H1 (cell line): Measurements from ENCODE around the gene PRRG1. TPM values are rescaled to one million over a fixed set of nuclear protein-coding genes. Genes with fewer than 3 reads are reported as not detected.

Experiments used
- ASH2L ChIP-seq: fragments of 200-600, 300-600 bp; sonication (generic); IDR thresholded peaks from one replicate; pipeline ENCODE4 v1.7.1; 2017; ENCODE audit warnings: low read length
- GABPA ChIP-seq: IDR thresholded peaks from 2 replicates; pipeline ENCODE4 v1.6.1; 2011; ENCODE audit warnings: mild to moderate bottlenecking, low read length, moderate library complexity, borderline replicate concordance; ENCODE audit not compliant: insufficient read depth
- POLR2A ChIP-seq, 2 experiments: IDR thresholded peaks; 1 replicate in 1 of 2; 2 replicates in 1 of 2; pipeline ENCODE4 v1.6.1; 2011; ENCODE audit warnings: low read depth in 2 of 2, low read length in 2 of 2, mild to moderate bottlenecking in 2 of 2; ENCODE audit errors: control extremely low read depth in 1 of 2
- SAP30 ChIP-seq: fragments of 300-600 bp; sonication (generic); IDR thresholded peaks from 2 replicates; pipeline ENCODE4 v1.7.1; 2012; ENCODE audit warnings: low read length, moderate library complexity, mild to moderate bottlenecking, inconsistent platforms; ENCODE audit not compliant: insufficient read depth, insufficient replicate concordance
- SIX5 ChIP-seq: IDR thresholded peaks from 2 replicates; pipeline ENCODE4 v1.6.1; 2011; ENCODE audit warnings: mild to moderate bottlenecking, low read depth, low read length
- SRF ChIP-seq: IDR thresholded peaks from 2 replicates; pipeline ENCODE4 v1.6.1; 2011; ENCODE audit warnings: mild to moderate bottlenecking, low read depth, low read length, moderate library complexity
- TAF1 ChIP-seq: IDR thresholded peaks from 2 replicates; pipeline ENCODE4 v1.6.1; 2011; ENCODE audit warnings: mild to moderate bottlenecking, low read depth, low read length
- polyA plus RNA-seq, 7 experiments: library from polyadenylated mRNA; depleted of rRNA in 3 of 7; stranded (reverse) in 5 of 7; unstranded in 2 of 7; fragments of >200 nt in 5 of 7; fragments of 200-250 nt in 2 of 7; gene quantifications; 1 replicate in 5 of 7; 2 replicates in 1 of 7; 4 replicates in 1 of 7; pipeline versions ENCODE4 v1.2.1 to v1.2.3, GENCODE V29; 2011 to 2013; ENCODE audit warnings: missing spikeins in 2 of 7, mixed read lengths in 2 of 7
- total RNA-seq: library from RNA; stranded (reverse); fragmentation: NEBNext Ultra II Directional; extraction: Animal tissue kit (Norgen Biotek cat#: 25700); gene quantifications from 2 replicates; pipeline ENCODE4 v1.2.1, GENCODE V29; 2021

The PRRG1 gene
- total and polyA plus RNA-seq, 2 of the 8 experiments (the other 6 are each of a cell fraction or from before 2014, with no cell fraction given): 10.2 to 10.5 TPM

DNA sequence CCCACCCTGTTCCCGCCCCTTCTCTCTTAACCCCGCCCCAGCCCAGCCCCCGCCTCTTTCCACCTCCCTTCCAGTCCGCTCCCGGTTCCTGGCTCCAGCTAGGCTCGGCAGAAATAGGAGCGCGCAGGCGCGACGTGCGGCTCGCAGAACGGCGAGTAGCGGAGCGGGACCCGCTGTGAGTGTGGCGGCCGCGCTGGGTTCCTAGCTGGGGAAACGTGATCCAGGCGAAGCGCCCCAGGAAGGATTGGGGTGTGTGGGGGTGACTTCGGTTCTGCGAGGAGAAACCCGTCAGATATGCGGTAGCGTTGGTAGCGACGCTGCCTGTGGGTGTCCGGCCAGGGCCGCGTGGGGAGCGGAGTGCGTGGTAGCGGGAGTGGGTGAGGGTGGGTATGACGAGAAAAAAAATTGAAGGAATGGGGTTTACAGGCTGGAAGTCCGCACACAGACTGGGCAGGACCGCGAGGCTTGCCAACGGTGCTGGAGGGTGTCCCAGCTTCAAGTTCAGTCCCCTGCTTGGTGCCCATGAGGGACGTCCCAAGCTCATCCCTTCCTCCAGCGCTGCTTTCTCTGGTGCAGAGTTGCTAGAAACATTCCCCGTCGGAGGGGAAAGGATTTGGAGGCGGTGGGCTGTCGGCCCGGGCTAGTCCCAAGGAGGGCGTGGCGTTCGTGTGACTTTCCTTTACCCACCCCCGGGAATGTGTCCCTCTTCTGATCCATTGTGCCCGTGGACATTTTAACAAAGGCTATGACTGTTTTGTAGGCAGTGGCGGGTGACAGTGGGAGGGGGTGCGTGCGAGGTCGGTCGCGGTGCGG lies at the start of gene PRRG1 (continued):
- TF ChIP-seq SIX5 (no peak), SRF (no peak), SAP30 (no peak), TAF1 (peak; percentile 7; the same call in 1 of the 2 replicates), POLR2A (IDR thresholded peaks at IDR 0.05; ENCODE audit: control extremely low read depth in 1 of 2, low read depth in 2 of 2, low read length in 2 of 2) (peak; percentile 33 to 43; a peak in 2 of 3 replicates), ASH2L (peak; percentile 54), GABPA (no peak)
